GM06990 (cell line): ENCODE results near the gene LIPC.

Experiments
- DNase-seq: peaks from one replicate; pipeline ENCODE4 v3.0.0-alpha.2; 2011; ENCODE audit not compliant: insufficient read length; ENCODE audit errors: extremely low read depth
- H3K27me3 ChIP-seq: replicated peaks from 2 replicates; pipeline ENCODE4 v1.6.0; 2011; ENCODE audit warnings: low read length; ENCODE audit not compliant: control insufficient read depth, insufficient read depth
- H3K36me3 ChIP-seq: 2 replicates; pipeline ENCODE4 v1.5.1; 2011; ENCODE audit warnings: low read length; ENCODE audit not compliant: control insufficient read depth, insufficient read depth
- H3K4me3 ChIP-seq: replicated peaks from 2 replicates; pipeline ENCODE4 v1.5.1; 2011; ENCODE audit warnings: low read depth, mild to moderate bottlenecking, control low read depth, low read length
- CTCF ChIP-seq: IDR thresholded peaks from 2 replicates; pipeline ENCODE4 v1.5.1; 2011; ENCODE audit warnings: low read length, control low read depth, mild to moderate bottlenecking, inconsistent platforms; ENCODE audit not compliant: insufficient read depth, poor library complexity, severe bottlenecking

LIPC gene

DNA sequence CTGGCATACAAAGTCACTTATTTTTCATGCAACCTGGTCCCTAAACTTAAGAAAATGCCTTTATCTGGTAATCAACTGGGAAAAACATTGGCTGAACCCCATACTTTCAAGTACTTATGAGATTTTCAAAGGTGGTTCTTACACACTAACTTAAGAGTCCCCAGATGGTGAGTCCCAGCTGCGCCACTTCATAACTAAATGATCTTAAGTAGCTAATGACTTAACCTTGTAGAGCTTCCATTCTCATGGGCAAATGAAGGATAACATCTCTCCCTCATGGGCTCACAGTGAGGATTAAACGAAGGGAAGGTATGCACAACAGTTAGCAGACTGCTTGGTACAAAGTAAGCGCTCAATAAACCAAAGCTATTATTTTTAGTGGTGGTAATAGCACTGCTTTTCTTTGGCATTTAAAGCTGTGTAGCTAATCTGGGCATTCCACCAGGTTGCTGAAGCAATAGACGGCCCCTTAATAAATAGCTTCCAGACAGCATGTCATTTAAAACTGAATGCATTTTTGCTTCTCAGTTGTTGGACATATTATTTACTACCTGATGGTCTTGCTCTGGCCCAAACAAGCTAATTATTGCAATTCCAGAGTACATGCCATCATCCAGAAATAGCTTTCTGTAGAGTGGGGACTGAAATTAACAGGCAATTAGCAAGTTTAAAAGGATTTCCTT is 55.4 kb downstream of the LIPC start:
- no peak for TF ChIP-seq CTCF
- Histone ChIP-seq H3K36me3 (no peaks in the 10 kb centered on the region), H3K27me3 (no peaks in the 10 kb centered on the region), H3K4me3 (no peak overlapping the region)
- DNase-seq = no peak

DNA sequence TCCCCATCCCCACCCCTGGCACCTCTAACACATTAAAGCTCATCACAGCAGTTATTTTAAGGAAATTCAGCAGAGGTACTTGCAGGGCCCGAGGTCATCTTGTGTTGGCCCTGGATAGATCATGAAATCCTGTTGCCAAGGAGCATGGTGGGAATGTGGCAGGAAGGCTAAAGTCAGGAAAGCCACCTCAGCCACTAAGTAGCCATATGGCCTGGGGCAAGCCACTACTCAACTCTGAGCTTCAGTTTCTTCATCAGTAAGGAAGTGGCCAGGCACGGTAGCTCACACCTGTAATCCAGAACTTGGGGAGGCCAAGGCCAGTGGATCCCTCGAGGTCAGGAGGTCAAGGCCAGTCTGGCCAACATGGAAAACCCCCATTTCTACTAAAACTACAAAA is 55.9 kb downstream of the LIPC start:
- TF ChIP-seq CTCF = no peak
- no peak overlapping the region for H3K4me3 ChIP-seq
- H3K36me3 ChIP-seq = no peaks in the 10 kb centered on the region
- DNase-seq = no peak
- H3K27me3 ChIP-seq = no peaks in the 10 kb centered on the region

DNA sequence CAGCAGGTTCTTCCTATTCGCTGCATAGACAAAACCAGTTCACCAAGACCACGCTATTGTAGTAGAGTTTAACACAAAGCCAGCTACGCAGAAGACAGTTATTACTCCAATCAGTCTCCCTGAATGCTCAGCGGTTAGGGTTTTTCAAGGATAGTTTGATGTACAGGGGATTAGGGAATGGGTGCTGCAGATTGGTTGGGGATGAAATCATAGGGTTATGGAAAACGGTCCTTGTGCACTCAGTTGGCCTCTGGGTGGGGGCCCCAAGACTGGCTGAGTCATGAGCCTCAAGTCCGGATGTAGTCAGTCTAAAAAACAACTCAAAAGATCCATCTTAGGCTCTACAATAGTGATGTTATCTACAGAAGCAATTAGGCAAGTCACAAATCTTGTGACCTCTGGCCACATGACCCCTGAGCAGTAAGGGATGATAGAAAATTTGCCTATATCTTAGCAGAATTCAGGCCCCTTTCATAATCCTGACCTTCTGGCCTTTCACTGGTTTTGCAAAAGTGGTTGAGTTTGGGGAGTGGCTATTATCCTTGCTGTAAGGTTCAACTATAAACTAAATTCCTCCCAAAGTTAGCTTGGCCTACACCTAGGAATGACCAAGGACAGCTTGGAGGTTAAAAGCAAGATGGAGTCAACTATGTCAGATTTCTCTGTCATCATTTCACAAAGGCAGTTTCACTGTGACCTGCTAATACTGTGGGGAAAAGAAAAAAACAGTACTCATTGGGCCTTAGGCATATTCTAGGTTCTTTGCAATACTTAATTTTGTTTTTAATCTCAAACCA is 57.7 kb downstream of the LIPC start:
- no peak for DNase-seq
- Histone ChIP-seq H3K4me3 (no peak overlapping the region), H3K36me3 (no peaks in the 10 kb centered on the region), H3K27me3 (no peaks in the 10 kb centered on the region)
- no peak for TF ChIP-seq CTCF

GRCh38 chr15:58490086-58490887 is 58.5 kb downstream of the LIPC start:
- Histone ChIP-seq H3K27me3 (no peaks in the 10 kb centered on the region), H3K4me3 (no peak overlapping the region), H3K36me3 (no peaks in the 10 kb centered on the region)
- DNase-seq = no peak
- TF ChIP-seq CTCF = no peak

- H3K4me3 ChIP-seq = no peak overlapping the region
- DNase-seq = no peak
- no peaks in the 10 kb centered on the region for H3K36me3 ChIP-seq
- no peaks in the 10 kb centered on the region for H3K27me3 ChIP-seq
- TF ChIP-seq CTCF = no peak
Measured at GRCh38 chr15:58490888-58491473, 59.2 kb downstream of the LIPC start.
